ENCODE data around the gene CDC6. TPM values are rescaled to one million over a fixed set of nuclear protein-coding genes. Genes with fewer than 3 reads are reported as not detected.

CDC6 gene
- total and polyA plus RNA-seq, 2 experiments from 2014 or later, result 7.7 to 20.1 TPM

DNA sequence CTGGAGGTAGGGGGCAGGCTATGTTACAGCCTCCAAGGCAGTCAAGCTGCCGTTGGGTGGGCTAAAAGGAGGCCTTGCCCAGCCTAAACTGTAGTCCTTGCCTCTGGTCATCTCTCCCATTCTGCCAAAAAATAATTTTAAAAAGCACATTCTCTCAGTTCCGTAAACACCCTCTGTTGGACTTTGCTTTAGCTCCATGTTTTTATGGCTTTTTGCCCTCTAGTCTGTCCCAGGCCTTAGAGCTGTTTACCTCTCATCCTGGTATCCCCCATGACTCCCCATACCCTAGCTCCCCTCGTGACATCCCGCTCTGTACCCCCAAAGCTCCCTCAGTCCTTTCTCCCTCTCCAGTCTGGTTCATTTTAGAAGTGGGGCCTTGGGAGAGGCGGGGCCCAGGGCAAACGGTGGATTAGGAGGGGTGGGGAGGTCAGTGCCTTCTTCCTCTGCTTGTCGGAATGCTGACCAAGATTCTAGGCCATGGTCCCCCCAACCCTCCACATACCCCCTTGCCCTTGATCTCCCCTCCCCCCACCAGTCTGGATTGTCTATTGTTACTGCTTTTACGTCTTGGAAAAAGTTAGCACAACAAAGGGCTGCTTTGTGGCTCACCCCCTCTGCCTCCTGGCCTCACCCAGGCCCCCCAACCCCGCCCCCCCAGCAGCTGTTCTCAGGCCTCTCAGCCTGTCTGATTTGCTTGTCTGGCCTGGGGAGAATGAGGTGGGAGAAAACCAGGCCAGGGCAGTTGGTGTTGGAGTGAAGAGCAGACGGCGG lies 58.5 kb downstream of the CDC6 start:
- no peak for DNase-seq (ENCODE audit: low read depth in 1 of 2, low spot score in 1 of 2)
- no peaks in the 10 kb centered on the region for H3K27me3 ChIP-seq
- TF ChIP-seq, protein P1, sequence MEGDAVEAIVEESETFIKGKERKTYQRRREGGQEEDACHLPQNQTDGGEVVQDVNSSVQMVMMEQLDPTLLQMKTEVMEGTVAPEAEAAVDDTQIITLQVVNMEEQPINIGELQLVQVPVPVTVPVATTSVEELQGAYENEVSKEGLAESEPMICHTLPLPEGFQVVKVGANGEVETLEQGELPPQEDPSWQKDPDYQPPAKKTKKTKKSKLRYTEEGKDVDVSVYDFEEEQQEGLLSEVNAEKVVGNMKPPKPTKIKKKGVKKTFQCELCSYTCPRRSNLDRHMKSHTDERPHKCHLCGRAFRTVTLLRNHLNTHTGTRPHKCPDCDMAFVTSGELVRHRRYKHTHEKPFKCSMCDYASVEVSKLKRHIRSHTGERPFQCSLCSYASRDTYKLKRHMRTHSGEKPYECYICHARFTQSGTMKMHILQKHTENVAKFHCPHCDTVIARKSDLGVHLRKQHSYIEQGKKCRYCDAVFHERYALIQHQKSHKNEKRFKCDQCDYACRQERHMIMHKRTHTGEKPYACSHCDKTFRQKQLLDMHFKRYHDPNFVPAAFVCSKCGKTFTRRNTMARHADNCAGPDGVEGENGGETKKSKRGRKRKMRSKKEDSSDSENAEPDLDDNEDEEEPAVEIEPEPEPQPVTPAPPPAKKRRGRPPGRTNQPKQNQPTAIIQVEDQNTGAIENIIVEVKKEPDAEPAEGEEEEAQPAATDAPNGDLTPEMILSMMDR (IDR thresholded peaks at IDR 0.05; ENCODE audit: low read depth, low read length), result no peak
- H3K4me1 ChIP-seq (ENCODE audit: low read depth), result peaks cover 68% of the 10 kb centered on the region
- H3K9me3 ChIP-seq (ENCODE audit: low read depth), result no peaks in the 10 kb centered on the region
- H3K27ac ChIP-seq, result peak overlapping the region; percentile 96
- H3K4me3 ChIP-seq, result peak overlapping the region; percentile 38
- H3K36me3 ChIP-seq, result peaks cover 3% of the 10 kb centered on the region

DNA sequence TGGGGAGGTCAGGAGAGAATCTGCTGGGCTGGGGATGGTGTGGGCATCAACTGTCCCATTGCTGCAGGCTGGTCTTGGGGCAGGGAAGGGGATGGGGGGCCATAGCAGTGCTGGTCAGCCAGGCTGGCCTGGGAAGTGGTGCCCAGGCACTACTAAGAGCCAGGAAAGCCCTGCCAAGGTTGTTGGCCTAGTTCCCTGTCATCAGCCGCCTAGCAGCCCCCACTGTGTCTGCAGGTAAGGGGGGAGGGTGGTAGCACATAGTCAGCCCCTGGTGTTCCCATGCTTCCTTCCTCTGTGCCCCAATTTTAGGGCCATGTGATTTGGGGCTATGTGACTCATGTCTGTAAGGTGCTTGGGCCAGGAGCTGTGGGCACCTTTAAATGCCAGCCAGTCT lies 59.1 kb downstream of the CDC6 start:
- Histone ChIP-seq H3K4me1 (ENCODE audit: low read depth) (peaks cover 74% of the 10 kb centered on the region), H3K27ac (peak overlapping the region; percentile 96), H3K4me3 (no peak overlapping the region), H3K9me3 (ENCODE audit: low read depth) (no peaks in the 10 kb centered on the region), H3K27me3 (no peaks in the 10 kb centered on the region), H3K36me3 (peaks cover 3% of the 10 kb centered on the region)
- TF ChIP-seq, protein P1 (IDR thresholded peaks at IDR 0.05; ENCODE audit: low read depth, low read length), result no peak
- no peak for DNase-seq (ENCODE audit: low read depth in 1 of 2, low spot score in 1 of 2)

DNA sequence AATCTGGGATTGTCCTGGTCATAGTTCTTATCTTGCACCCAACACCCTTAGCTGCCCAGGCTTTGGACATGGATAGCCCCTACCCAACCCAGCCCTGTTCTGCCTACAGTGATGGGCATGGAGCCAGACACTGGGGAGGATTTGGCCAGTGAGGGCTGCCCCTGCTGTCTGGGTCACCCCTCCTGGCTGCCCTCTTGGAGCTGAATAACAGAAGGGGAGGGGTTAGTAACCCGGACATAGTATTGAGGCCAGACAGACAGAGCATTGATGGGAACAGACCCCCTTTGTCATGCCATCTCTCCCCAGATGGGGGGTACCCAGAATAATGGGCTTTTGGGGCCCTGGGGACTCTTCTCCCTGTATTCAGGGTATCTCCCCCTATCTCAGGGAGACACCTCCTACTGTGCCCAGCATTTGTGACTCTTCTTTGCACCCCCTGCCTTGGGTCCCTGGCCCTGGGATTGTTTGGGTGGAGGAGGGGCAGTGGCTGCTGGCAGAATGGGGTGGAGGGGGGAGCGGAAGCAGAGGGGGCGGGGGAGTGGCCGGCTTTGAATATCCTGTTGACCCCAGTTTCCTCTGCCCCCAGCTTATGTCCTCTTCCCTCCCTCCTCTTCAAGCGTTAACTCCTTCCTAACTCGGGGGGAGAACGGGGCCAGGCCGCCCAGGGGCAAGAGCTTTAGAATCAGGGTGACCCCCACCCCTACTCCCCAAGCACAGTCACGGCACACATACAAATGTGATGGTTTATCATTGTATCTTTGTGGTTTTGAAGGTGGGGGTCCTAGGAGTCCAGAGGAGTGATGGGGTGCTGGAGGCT lies 59.8 kb downstream of the CDC6 start:
- H3K36me3 ChIP-seq, result peaks cover 9% of the 10 kb centered on the region

DNA sequence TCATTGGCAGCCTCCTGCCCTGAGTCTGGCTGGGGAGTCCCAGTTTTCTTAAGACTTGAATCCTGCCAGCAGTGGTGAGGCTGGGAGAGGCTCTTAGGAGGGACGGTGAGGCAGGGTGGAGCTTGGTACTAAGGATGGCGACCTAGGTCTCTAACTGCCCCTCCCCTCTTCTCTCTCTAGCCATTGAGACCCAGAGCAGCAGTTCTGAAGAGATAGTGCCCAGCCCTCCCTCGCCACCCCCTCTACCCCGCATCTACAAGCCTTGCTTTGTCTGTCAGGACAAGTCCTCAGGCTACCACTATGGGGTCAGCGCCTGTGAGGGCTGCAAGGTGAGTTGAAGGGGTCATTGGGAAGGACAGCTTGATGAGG lies 60.4 kb downstream of the CDC6 start:
- Histone ChIP-seq H3K9me3 (ENCODE audit: low read depth) (no peaks in the 10 kb centered on the region), H3K36me3 (peaks cover 10% of the 10 kb centered on the region), H3K4me1 (ENCODE audit: low read depth) (peaks cover 66% of the 10 kb centered on the region), H3K27me3 (no peaks in the 10 kb centered on the region), H3K27ac (no peak overlapping the region), H3K4me3 (no peak overlapping the region)
- TF ChIP-seq, protein P1 (IDR thresholded peaks at IDR 0.05; ENCODE audit: low read depth, low read length), result no peak
- no peak for DNase-seq (ENCODE audit: low read depth in 1 of 2, low spot score in 1 of 2)

More for the DNA sequence above, 59.8 kb downstream of the CDC6 start:
- no peak for DNase-seq (ENCODE audit: low read depth in 1 of 2, low spot score in 1 of 2)
- TF ChIP-seq, protein P1 (IDR thresholded peaks at IDR 0.05; ENCODE audit: low read depth, low read length), result no peak
- Histone ChIP-seq H3K27me3 (no peaks in the 10 kb centered on the region), H3K4me1 (ENCODE audit: low read depth) (peaks cover 72% of the 10 kb centered on the region), H3K27ac (no peak overlapping the region), H3K4me3 (no peak overlapping the region), H3K9me3 (ENCODE audit: low read depth) (no peaks in the 10 kb centered on the region)

DNA sequence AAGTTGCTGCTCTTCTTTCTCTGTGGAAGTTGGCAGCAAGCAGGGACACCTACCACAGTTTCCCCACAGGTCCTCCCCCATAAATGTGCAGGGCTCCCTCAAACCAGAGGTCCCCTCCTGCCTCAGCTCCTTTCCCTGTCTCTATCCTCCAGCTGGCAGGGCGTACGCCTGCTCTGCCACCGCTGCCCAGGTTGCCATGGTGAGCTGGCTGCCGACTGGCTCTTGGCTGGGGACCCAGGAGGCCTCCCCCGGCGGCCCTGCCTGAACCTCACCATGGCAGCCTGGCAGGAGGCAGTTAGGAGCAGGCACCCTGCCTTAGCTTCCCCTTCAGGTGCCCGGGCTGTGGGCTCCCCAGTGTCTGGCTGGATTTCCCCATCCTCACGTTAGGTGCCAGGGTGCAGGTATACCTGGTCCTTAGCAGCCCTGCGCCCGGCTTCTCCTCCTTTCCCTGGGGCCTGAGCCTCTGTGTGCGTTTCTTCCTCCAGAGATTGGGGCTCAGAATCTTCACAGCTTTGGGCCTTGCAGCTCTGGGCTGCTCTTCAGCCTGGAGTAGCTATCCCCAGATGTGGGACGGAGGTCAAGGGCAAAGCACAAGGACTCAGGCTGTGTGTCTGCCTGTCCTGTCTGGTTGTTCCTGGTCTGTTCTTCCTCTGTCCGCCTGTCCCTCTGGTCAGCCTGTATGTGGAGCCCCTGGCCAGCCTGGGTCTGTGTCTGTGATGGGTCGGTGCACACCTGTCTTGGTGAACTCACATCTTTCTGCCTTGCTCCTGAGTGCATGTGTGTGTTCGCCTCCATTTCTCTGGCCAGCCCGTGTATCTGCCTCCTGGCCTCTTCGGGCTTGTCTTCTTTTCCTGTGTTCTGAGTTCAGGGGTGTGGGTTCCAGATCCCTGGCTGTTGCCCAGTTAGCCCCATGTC lies 61.1 kb downstream of the CDC6 start:
- TF ChIP-seq, protein P1 (IDR thresholded peaks at IDR 0.05; ENCODE audit: low read depth, low read length), result no peak
- H3K9me3 ChIP-seq (ENCODE audit: low read depth), result no peaks in the 10 kb centered on the region
- no peak overlapping the region for H3K4me3 ChIP-seq
- H3K4me1 ChIP-seq (ENCODE audit: low read depth), result peaks cover 59% of the 10 kb centered on the region
- no peaks in the 10 kb centered on the region for H3K27me3 ChIP-seq
- no peak for DNase-seq (ENCODE audit: low read depth in 1 of 2, low spot score in 1 of 2)
- H3K27ac ChIP-seq, result no peak overlapping the region
- H3K36me3 ChIP-seq, result peaks cover 10% of the 10 kb centered on the region

Data from cardiac muscle cell (in vitro differentiated cells and primary cell).